G401.6 (cell line): ENCODE results near the gene TRO.

Experiments used
- FAIRE-seq: peaks from 2 replicates; lab custom pipeline; 2012; peaks lifted over from hg19 to GRCh38; lab: Jason Lieb, UNC

Gene TRO

GRCh38 chrX:54964766-54965497 lies 44.3 kb downstream of the TRO start:
- FAIRE-seq, result no peak

- FAIRE-seq, result no peak
Measured at GRCh38 chrX:54977387-54977786, 56.8 kb downstream of the TRO start.

GRCh38 chrX:54978448-54978847 lies 57.8 kb downstream of the TRO start:
- no peak for FAIRE-seq

- FAIRE-seq, result no peak
Measured at GRCh38 chrX:54979432-54979831, 58.8 kb downstream of the TRO start.

GRCh38 chrX:54980334-54980733 lies 59.7 kb downstream of the TRO start:
- no peak for FAIRE-seq
